Measurements from ENCODE around the gene SOS1.
"Not testable (repeated sequence)": the region's sequence is repeated elsewhere in the genome, so short reads cannot be mapped to it uniquely, and the experiment has no call there.

SOS1 gene

DNA sequence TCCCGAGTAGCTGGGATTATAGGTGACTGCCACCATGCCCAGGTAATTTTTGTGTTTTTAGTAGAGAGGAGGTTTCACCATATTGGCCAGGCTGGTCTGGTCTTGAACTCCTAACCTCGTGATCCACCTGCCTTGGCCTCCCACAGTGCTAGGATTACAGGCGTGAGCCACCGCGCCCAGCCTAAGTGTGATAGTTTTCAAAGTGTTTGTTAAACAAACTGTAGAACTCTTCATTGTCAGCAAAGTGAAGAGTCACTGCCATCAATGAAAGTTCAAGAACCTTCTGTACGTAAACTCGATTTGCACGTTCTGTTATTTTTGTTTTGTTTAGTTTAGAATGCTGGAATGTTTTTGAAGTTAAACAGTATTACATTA lies 18.0 kb upstream of the SOS1 start:
- DNase-seq (ENCODE audit: low read depth), result no peak

DNA sequence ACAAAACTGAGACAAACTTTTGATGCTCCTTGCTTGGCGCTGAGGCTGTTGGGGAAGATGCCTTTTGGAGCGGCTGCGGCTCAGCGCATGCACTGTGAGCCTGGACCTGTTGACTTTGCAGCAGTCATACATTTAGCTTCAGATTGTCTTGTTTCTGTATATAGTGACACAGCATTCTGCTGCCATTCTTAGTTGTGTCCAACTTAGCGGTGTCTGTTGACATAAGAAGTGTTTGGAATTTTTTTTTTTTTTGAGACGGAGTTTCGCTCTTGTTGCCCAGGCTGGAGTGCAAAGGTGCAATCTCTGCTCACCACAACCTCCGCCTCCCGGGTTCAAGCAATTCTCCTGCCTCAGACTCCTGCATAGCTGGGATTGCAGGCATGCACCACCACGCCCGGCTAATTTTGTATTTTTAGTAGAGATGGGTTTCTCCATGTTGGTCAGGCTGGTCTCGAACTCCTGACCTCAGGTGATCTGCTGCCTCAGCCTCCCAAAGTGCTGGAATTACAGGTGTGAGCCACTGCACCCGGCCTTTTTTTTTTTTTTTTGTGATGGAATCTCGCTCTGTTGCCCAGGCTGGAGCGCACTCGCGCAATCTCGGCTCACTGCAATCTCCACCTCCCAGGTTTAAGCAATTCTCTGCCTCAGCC lies 17.5 kb upstream of the SOS1 start:
- DNase-seq (ENCODE audit: low read depth), result not testable (repeated sequence)

DNA sequence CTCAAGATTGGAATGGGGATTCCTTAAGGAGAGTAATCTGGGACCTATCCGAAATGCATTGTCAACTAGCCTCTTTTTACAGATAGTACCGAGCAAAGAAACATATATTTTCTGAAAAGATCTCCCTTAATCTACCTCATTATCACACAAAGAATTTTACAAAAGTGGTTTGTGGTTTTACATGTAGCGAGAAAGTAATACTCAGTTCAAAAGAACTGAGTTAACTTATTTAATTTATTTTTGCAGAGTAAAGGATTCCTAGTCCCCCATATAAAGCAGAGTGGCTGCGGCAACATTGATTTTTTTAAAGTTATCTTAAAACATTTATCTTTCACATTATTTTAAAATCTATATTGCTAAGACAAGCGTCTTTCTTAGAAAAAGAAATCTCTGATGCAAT lies 15.9 kb upstream of the SOS1 start:
- DNase-seq (ENCODE audit: low read depth), result no peak

GRCh38 chr2:39135690-39136259 lies 14.9 kb upstream of the SOS1 start:
- no peak for DNase-seq (ENCODE audit: low read depth)

- no peak for DNase-seq (ENCODE audit: low read depth)
Measured at GRCh38 chr2:39133215-39133851, 12.5 kb upstream of the SOS1 start.

DNA sequence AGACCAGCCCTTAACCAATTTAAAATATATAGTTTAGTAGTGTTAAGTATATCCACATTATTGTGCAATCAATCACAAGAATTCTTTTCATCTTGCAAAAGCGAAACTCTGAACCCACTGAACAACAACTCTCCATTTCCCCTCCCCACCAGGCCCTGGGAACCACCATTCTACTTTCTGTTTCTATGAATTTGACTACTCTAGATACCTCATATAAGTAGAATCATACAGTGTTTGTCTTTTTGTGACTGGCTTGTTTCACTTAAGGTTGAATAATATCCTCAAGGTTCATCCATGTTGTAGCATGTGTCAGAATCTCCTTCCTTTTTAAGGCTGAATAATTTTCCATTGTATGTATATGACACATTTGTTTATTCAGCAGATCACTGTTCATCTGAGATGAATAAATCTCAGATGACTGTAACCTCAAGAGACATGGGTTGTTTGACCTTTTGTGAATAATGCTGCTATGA lies 8.1 kb upstream of the SOS1 start:
- no peak for DNase-seq (ENCODE audit: low read depth)

DNA sequence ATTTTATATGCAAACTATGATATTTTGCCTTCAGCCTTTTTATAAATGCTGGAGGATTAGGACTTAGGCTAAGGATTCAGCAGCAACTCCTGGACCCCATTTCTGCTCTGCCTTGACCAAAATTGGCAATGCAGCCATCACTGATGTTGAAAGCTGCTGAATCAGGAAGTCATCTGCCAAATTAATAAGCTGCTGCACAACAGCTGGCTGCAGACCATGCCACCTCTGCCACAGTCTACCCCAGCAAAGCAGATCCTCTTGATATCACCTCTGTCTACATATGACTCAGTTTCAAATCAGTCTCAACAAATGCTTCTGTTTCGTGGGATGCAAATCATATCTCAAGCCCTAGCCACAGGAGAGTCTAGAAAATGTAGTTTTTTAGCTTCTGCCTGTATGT lies 7.1 kb upstream of the SOS1 start:
- peak; percentile 24 for DNase-seq (ENCODE audit: low read depth)

GRCh38 chr2:39124746-39125057 lies 3.9 kb upstream of the SOS1 start:
- no peak for DNase-seq (ENCODE audit: low read depth)

- peak; percentile 92 for DNase-seq (ENCODE audit: low read depth)
Measured at GRCh38 chr2:39124000-39124745, 3.3 kb upstream of the SOS1 start.

DNA sequence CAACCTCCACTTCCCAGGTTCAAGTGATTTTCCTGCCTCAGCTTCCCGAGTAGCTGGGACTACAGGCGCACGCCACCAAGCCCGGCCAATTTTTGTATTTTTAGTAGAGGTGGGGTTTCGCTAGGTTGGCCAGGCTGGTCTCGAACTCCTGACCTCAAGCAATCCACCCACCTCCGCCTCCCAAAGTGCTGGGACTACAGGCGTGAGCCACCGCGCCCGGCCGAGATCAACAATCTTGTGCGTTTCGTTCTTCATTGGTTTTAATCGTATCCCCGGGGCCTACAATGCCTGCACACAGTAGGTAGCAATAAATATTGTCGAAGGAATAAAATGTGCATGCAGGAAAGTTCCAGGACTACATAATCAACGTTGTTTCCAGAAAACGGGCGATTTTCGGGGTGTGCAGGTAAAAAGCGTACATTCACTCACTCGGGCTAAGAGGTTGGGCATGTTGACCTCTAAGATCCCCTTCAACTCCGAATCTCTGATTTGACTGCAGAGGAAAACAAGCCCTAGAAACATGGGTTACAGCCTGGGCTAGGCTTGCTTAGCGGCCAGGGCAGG lies 2.7 kb upstream of the SOS1 start:
- no peak for DNase-seq (ENCODE audit: low read depth)

- no peak for DNase-seq (ENCODE audit: low read depth)
Measured at GRCh38 chr2:39121523-39122063, 742 bp upstream of the SOS1 start.

DNA sequence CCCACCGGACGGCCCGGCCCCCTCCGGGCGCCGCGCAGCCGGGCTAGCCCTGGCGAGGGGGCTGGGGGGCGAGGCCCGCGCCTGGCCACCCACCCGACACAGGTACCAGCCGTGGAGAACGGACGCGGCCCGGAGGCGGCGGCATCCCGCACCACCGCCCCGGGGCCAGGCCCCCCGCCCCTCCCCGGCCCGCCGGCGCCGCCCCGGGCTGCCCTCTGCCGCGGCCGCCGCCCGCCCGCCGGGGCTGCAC lies 405 bp downstream of the SOS1 start:
- DNase-seq (ENCODE audit: low read depth), result no peak

- peak; percentile 66 for DNase-seq (ENCODE audit: low read depth)
Measured at GRCh38 chr2:39119732-39120520, 925 bp downstream of the SOS1 start.

- DNase-seq (ENCODE audit: low read depth), result no peak
Measured at GRCh38 chr2:39118786-39119499, 1.9 kb downstream of the SOS1 start.

- DNase-seq (ENCODE audit: low read depth), result no peak
Measured at GRCh38 chr2:39115556-39115955, 5.3 kb downstream of the SOS1 start.

DNA sequence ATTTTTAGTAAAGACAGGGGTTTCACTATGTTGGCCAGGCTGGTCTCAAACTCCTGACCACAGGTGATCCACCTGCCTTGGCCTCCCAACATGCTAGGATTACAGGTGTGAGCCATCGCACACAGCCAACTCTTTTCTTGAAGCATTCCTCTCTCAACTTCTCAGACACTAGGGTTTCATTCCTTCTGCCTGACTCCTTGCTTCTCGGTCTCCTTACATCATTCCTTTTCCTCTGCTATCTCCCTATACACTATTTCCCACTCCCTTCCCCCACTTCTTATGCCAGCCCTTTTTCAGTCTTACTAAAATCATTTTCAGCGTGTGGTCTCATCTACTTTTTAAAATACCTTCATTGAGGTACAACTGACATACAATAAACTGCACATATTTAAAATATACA lies 6.1 kb downstream of the SOS1 start:
- DNase-seq (ENCODE audit: low read depth), result peak; percentile 51

- no peak for DNase-seq (ENCODE audit: low read depth)
Measured at GRCh38 chr2:39109537-39109936, 11.3 kb downstream of the SOS1 start.

- no peak for DNase-seq (ENCODE audit: low read depth)
Measured at GRCh38 chr2:39108377-39108776, 12.5 kb downstream of the SOS1 start.

DNA sequence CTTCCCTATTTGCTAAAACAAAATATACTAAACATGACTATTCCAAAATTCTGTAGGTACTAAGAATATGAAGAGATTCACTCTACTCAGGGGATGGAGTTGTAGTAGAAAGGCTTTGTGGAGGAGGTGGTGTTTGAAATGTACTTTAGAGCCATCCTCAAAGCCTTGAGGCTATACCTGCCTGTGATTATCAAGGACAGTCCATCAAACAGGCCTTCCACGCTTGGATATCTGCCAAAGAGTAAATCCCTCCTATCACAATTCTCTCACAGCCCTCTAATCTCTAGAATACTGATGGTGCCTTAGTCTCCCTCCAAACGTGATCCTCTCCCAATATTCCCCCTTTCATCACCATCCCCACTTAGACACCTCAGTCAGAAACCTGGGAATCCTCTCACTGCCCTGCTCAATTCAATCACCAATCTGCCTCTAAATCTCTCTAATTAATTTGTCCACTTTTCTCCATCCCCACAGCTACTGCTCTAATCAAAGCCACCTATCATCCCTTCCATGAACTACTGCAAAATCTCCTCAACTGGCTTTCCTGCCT lies 13.1 kb downstream of the SOS1 start:
- no peak for DNase-seq (ENCODE audit: low read depth)

GRCh38 chr2:39107156-39107555 lies 13.7 kb downstream of the SOS1 start:
- DNase-seq (ENCODE audit: low read depth), result peak; percentile 17

Data from EH (cell line).